HepG2 (cell line): ENCODE results near the gene DLG2. TPM values are rescaled to one million over a fixed set of nuclear protein-coding genes. Genes with fewer than 3 reads are reported as not detected.

ENCODE experiments used
- ATAC-seq: fragments of 200-7000 bp; cut with Tn5 transposase; 3 replicates; pipeline ENCODE4 v1.9.1; 2020; ENCODE audit warnings: mild to moderate bottlenecking, moderate library complexity
- BruUV-seq: library from RNA; stranded (reverse); fragments of 400-500 nt; replicated peaks from 2 replicates; lab custom pipeline; 2021; lab: Mats Ljungman, UMichigan
- CTCF ChIA-PET: fragments of 300-600 bp; formaldehyde crosslinking; extraction: SDS; loops from one replicate; lab custom pipeline; 2021; ENCODE audit warnings: low total read pairs, inconsistent platforms, low intra/inter-chr PET ratio; lab: Yijun Ruan, JAX
- POLR2A ChIA-PET: fragments of 350-600 bp; sonication (Branson Sonifier 250); formaldehyde crosslinking; loops from one replicate; lab custom pipeline; 2020; ENCODE audit warnings: antibody characterized with exemption, inconsistent platforms; lab: Yijun Ruan, JAX
- DNase-seq: peaks from one replicate; pipeline ENCODE4 v3.0.0-alpha.2; 2015; ENCODE audit warnings: low spot score
- FAIRE-seq: peaks from 3 replicates; lab custom pipeline; 2011; peaks lifted over from hg19 to GRCh38; lab: Jason Lieb, UNC
- H2AFZ ChIP-seq: one replicate; pipeline ENCODE4 v1.6.1; 2011; ENCODE audit warnings: low read length, inconsistent platforms
- H3K27ac ChIP-seq: fragments of 300-600 bp; 3 replicates; pipeline ENCODE4 v1.8.0; 2011; ENCODE audit warnings: mixed run types, mild to moderate bottlenecking, mixed read lengths, low read length, inconsistent platforms; ENCODE audit not compliant: insufficient read depth; ENCODE audit errors: extremely low read length
- H3K27me3 ChIP-seq, 2 experiments: fragments of 200-600 bp in 1 of 2; 2 replicates in 1 of 2; 3 replicates in 1 of 2; pipeline versions ENCODE4 v1.6.0 to v1.8.0; 2011; ENCODE audit warnings: low read length in 2 of 2, mild to moderate bottlenecking in 2 of 2, moderate library complexity in 2 of 2, inconsistent platforms in 1 of 2; ENCODE audit not compliant: insufficient read depth in 2 of 2, control insufficient read depth in 1 of 2
- H3K36me3 ChIP-seq, 2 experiments: fragments of 200-600 bp in 1 of 2; replicated peaks in 1 of 2; 2 replicates in 1 of 2; 3 replicates in 1 of 2; pipeline versions ENCODE4 v1.5.1 to v1.8.0; 2011; ENCODE audit warnings: low read length in 2 of 2, inconsistent platforms in 1 of 2; ENCODE audit not compliant: insufficient read depth in 2 of 2, control insufficient read depth in 1 of 2
- H3K4me1 ChIP-seq: 2 replicates; pipeline ENCODE4 v1.5.1; 2012; ENCODE audit warnings: low read length, inconsistent platforms; ENCODE audit not compliant: insufficient read depth
- H3K4me2 ChIP-seq: 2 replicates; pipeline ENCODE4 v1.6.0; 2011; ENCODE audit warnings: low read depth, low read length, inconsistent platforms
- H3K4me3 ChIP-seq, 3 experiments: fragments of 200-600 bp in 1 of 3; sonication (generic), shearing (Covaris generic) in 1 of 3; replicated peaks in 1 of 3; 2 replicates each; pipeline ENCODE4 v1.5.1; 2011 to 2016; ENCODE audit warnings: low read length in 3 of 3, inconsistent platforms in 2 of 3, low read depth in 2 of 3, mild to moderate bottlenecking in 2 of 3, control low read depth in 1 of 3, mixed read lengths in 1 of 3; ENCODE audit not compliant: insufficient read depth in 1 of 3
- H3K79me2 ChIP-seq: one replicate; pipeline ENCODE4 v1.6.1; 2011; ENCODE audit warnings: low read length, inconsistent platforms; ENCODE audit not compliant: insufficient read depth
- H3K9ac ChIP-seq: 2 replicates; pipeline ENCODE4 v1.6.0; 2011; ENCODE audit warnings: mild to moderate bottlenecking, low read depth, low read length, inconsistent platforms; ENCODE audit not compliant: insufficient read depth
- H3K9me3 ChIP-seq: 2 replicates; pipeline ENCODE4 v1.5.1; 2012; ENCODE audit warnings: mild to moderate bottlenecking, low read length
- H4K20me1 ChIP-seq: 2 replicates; pipeline ENCODE4 v1.6.0; 2011; ENCODE audit warnings: inconsistent platforms, mild to moderate bottlenecking, low read length, moderate library complexity; ENCODE audit not compliant: insufficient read depth
- AKAP8 ChIP-seq: sonication (generic); formaldehyde crosslinking; IDR thresholded peaks from 2 replicates; pipeline ENCODE4 v1.5.1; 2020; ENCODE audit warnings: mild to moderate bottlenecking, missing genetic modification reagents
- CBX5 ChIP-seq: sonication (generic); formaldehyde crosslinking; IDR thresholded peaks from 2 replicates; pipeline ENCODE4 v1.4.0; 2020; ENCODE audit warnings: missing genetic modification reagents, borderline replicate concordance
- JDP2 ChIP-seq: sonication (generic); formaldehyde crosslinking; IDR thresholded peaks from 2 replicates; pipeline ENCODE4 v1.8.1; 2022; ENCODE audit warnings: missing genetic modification reagents, borderline replicate concordance
- KIAA2018 ChIP-seq: sonication (generic); formaldehyde crosslinking; IDR thresholded peaks from 2 replicates; pipeline ENCODE4 v1.5.0; 2020; ENCODE audit warnings: mild to moderate bottlenecking, missing genetic modification reagents, borderline replicate concordance
- MED1 ChIP-seq: sonication (generic); formaldehyde crosslinking; IDR thresholded peaks from 2 replicates; pipeline ENCODE4 v1.4.0; 2020; ENCODE audit warnings: missing genetic modification reagents
- MIER2 ChIP-seq: IDR thresholded peaks from 2 replicates; pipeline ENCODE4 v1.6.1; 2016; ENCODE audit warnings: missing biosample characterization, missing genetic modification reagents
- NFKBIZ ChIP-seq: IDR thresholded peaks from 2 replicates; pipeline ENCODE4 v1.6.1; 2018; ENCODE audit warnings: missing genetic modification reagents, missing compliant biosample characterization
- RBM39 ChIP-seq: fragments of 200-400 bp; formaldehyde crosslinking; IDR thresholded peaks from one replicate; pipeline ENCODE4 v1.6.1; 2018; ENCODE audit warnings: antibody characterized with exemption, mild to moderate bottlenecking, low read depth, low read length; ENCODE audit not compliant: poor library complexity, severe bottlenecking
- SAFB2 ChIP-seq: sonication (generic); formaldehyde crosslinking; IDR thresholded peaks from 2 replicates; pipeline ENCODE4 v1.5.1; 2020; ENCODE audit warnings: missing genetic modification reagents, low read depth, mild to moderate bottlenecking, borderline replicate concordance
- ZNF124 ChIP-seq: sonication (generic); formaldehyde crosslinking; IDR thresholded peaks from 2 replicates; pipeline ENCODE4 v1.4.0; 2020; ENCODE audit warnings: missing genetic modification reagents
- ZNF3 ChIP-seq: IDR thresholded peaks from 2 replicates; pipeline ENCODE4 v1.7.0; 2017; ENCODE audit warnings: inconsistent platforms
- ZNF362 ChIP-seq: sonication (generic); formaldehyde crosslinking; IDR thresholded peaks from 2 replicates; pipeline ENCODE4 v1.4.0; 2020; ENCODE audit warnings: missing genetic modification reagents, mild to moderate bottlenecking, borderline replicate concordance
- ZNF512 ChIP-seq: sonication (generic); formaldehyde crosslinking; IDR thresholded peaks from 2 replicates; pipeline ENCODE4 v1.4.0; 2020; ENCODE audit warnings: mild to moderate bottlenecking, missing genetic modification reagents
- WGBS: methylation state at CpG from one replicate; pipeline ENCODE4 v1.1.6; 2017; ENCODE audit warnings: low lambda C conversion rate; 5-methylcytosine and 5-hydroxymethylcytosine counted together
- in situ Hi-C: cut with HindIII; loops from 2 replicates; pipeline ENCODE4 v1.10.0; 2017; ENCODE audit warnings: low pct_unique_long_range_greater_than_20kb; ENCODE audit not compliant: extremely low pct_ligation_motif_present
- intact Hi-C: fragments of 100-400 bp; cut with micrococcal nuclease; formaldehyde crosslinking; loops from one replicate; pipeline ENCODE4 v1.10.0; 2022; ENCODE audit not compliant: unreplicated experiment
- polyA plus RNA-seq, 8 experiments: library from polyadenylated mRNA; depleted of rRNA in 3 of 8; stranded (reverse) in 7 of 8; unstranded in 1 of 8; fragments of >200 nt; fragmentation: Illumina TruSeq in 4 of 8; extraction: Trizol in 4 of 8; gene quantifications; 2 replicates each; pipeline versions ENCODE4 v1.2.1 to v1.2.3, GENCODE V29; 2011 to 2016; ENCODE audit warnings: low read depth in 4 of 8, missing spikeins in 1 of 8, mixed read lengths in 1 of 8; ENCODE audit not compliant: insufficient read depth in 1 of 8
- total RNA-seq, 5 experiments: library from RNA; depleted of rRNA; stranded (reverse); fragments of >200 nt; fragmentation: Illumina TruSeq; extraction: Trizol; gene quantifications; 2 replicates each; pipeline ENCODE4 v1.2.3, GENCODE V29; 2016; ENCODE audit warnings: low read depth in 1 of 5

DLG2 gene
- total and polyA plus RNA-seq, 2 of the 13 experiments (the other 11 are each of a cell fraction or from before 2014, with no cell fraction given), result 0.46 to 1.0 TPM

GRCh38 chr11:83815736-83816135 lies 1811.4 kb downstream of the DLG2 start:
- Histone ChIP-seq H3K27me3 (no peaks in the 10 kb centered on the region), H4K20me1 (no peaks in the 10 kb centered on the region), H3K4me3 (no peak overlapping the region), H3K36me3 (no peaks in the 10 kb centered on the region), H3K4me1 (no peaks in the 10 kb centered on the region), H3K27ac (no peak overlapping the region), H3K79me2 (no peaks in the 10 kb centered on the region), H2AFZ (no peak overlapping the region), H3K4me2 (no peak overlapping the region), H3K9me3 (no peaks in the 10 kb centered on the region), H3K9ac (no peak overlapping the region)
- no peak for DNase-seq
- CTCF ChIA-PET, result interaction anchor here (1.5 kb wide), 1 partner anchor 523 kb away, joined by 7 read pairs; no protein-coding TSS in a partner anchor
- POLR2A ChIA-PET, result no interaction called here
- ATAC-seq, result no peak
- WGBS, result 4% methylated on average over 1 of the region's 1 CpG
- in situ Hi-C loops (loop anchor here (10.0 to 25.0 kb wide), 3 partner anchors 591 to 1103 kb away; no protein-coding TSS in a partner anchor), intact Hi-C loops (loop anchor here (1.0 kb wide), 3 partner anchors 522 to 596 kb away; no protein-coding TSS in a partner anchor)
- FAIRE-seq, result no peak
- no TSS peak for BruUV-seq
- TF ChIP-seq CBX5 (CRISPR knock-in tag), result no peak
- TF ChIP-seq MIER2, result no peak
- TF ChIP-seq JDP2 (CRISPR knock-in tag), result no peak
- TF ChIP-seq RBM39, result no peak
- TF ChIP-seq NFKBIZ (CRISPR knock-in tag), result no peak
- TF ChIP-seq MED1 (CRISPR knock-in tag), result no peak
- TF ChIP-seq ZNF512 (CRISPR knock-in tag), result no peak
- TF ChIP-seq ZNF3 (CRISPR knock-in tag), result no peak
- TF ChIP-seq KIAA2018 (CRISPR knock-in tag), result no peak
- TF ChIP-seq ZNF124 (CRISPR knock-in tag), result no peak
- no peak for TF ChIP-seq SAFB2
- TF ChIP-seq ZNF362 (CRISPR knock-in tag), result no peak
- no peak for TF ChIP-seq AKAP8 (CRISPR knock-in tag)
